Activated CD4-positive, alpha-beta memory T cell treated with anti-CD3 and anti-CD28 coated beads, Interleukin-2, amount 10 ng/mL, durations not matched to agents 7 days and 5 days (primary cell): ENCODE measurements around the gene ITGA6. TPM values are rescaled to one million over a fixed set of nuclear protein-coding genes. Genes with fewer than 3 reads are reported as not detected.
A peak's percentile ranks its signal among the peaks of the same experiment; 100 is the strongest.

Experiments
- CTCF ChIA-PET: fragments of 350-600 bp; sonication (Branson Sonifier 250); formaldehyde crosslinking; loops from one replicate; lab custom pipeline; 2021; ENCODE audit warnings: antibody characterized with exemption, inconsistent platforms; lab: Charles Lee
- POLR2A ChIA-PET: fragments of 350-600 bp; sonication (Branson Sonifier 250); formaldehyde crosslinking; loops from one replicate; lab custom pipeline; 2021; ENCODE audit warnings: antibody characterized with exemption; lab: Charles Lee
- DNase-seq: peaks from one replicate; pipeline ENCODE4 v3.0.0-alpha.2; 2020
- H3K27ac Mint-ChIP-seq: one replicate; pipeline ENCODE4 v1.8.0; 2021; ENCODE audit warnings: mild to moderate bottlenecking, mixed read lengths
- H3K27me3 Mint-ChIP-seq: one replicate; pipeline ENCODE4 v1.8.0; 2021; ENCODE audit warnings: mixed read lengths
- H3K36me3 Mint-ChIP-seq: one replicate; pipeline ENCODE4 v1.8.0; 2021; ENCODE audit warnings: low read depth, mixed read lengths
- H3K4me1 Mint-ChIP-seq: one replicate; pipeline ENCODE4 v1.8.0; 2021; ENCODE audit warnings: mixed read lengths
- H3K4me3 Mint-ChIP-seq: one replicate; pipeline ENCODE4 v1.8.0; 2021; ENCODE audit warnings: mild to moderate bottlenecking, mixed read lengths
- H3K9me3 Mint-ChIP-seq: one replicate; pipeline ENCODE4 v1.8.0; 2021; ENCODE audit warnings: mixed read lengths
- total RNA-seq, 2 experiments: library from RNA; stranded (reverse); gene quantifications; one replicate each; pipeline ENCODE4 v1.2.3, GENCODE V29; 2021

The ITGA6 gene
- total RNA-seq, 2 experiments from 2014 or later: 17.7 to 18.0 TPM

GRCh38 chr2:172481507-172482262 lies 54.3 kb downstream of the ITGA6 start:
- POLR2A ChIA-PET: no interaction called here
- H3K36me3 Mint-ChIP-seq: peaks cover 7% of the 10 kb centered on the region
- no peak overlapping the region for H3K4me3 Mint-ChIP-seq
- DNase-seq: no peak
- H3K9me3 Mint-ChIP-seq: no peaks in the 10 kb centered on the region
- H3K27ac Mint-ChIP-seq: no peak overlapping the region
- no peaks in the 10 kb centered on the region for H3K27me3 Mint-ChIP-seq
- CTCF ChIA-PET: interaction anchor here (0.7 to 4.2 kb wide), 3 partner anchors 10 to 20 kb away, joined by 3 to 29 read pairs (median 7); no protein-coding TSS in a partner anchor
- peaks cover 20% of the 10 kb centered on the region for H3K4me1 Mint-ChIP-seq

- CTCF ChIA-PET: interaction anchor here (0.6 to 4.2 kb wide), 12 partner anchors 8 to 778 kb away, joined by 3 to 29 read pairs (median 4); partner anchors contain the start of gene DLX2
- no peaks in the 10 kb centered on the region for H3K27me3 Mint-ChIP-seq
- H3K27ac Mint-ChIP-seq: no peak overlapping the region
- no peak for DNase-seq
- peaks cover 20% of the 10 kb centered on the region for H3K4me1 Mint-ChIP-seq
- no peak overlapping the region for H3K4me3 Mint-ChIP-seq
- no peaks in the 10 kb centered on the region for H3K9me3 Mint-ChIP-seq
- POLR2A ChIA-PET: interaction anchor here (1.2 kb wide), 1 partner anchor 18 kb away, joined by 3 read pairs; no protein-coding TSS in a partner anchor
- H3K36me3 Mint-ChIP-seq: peaks cover 18% of the 10 kb centered on the region
Measured at GRCh38 chr2:172484253-172484652, 56.9 kb downstream of the ITGA6 start.

GRCh38 chr2:172484706-172485105 lies 57.3 kb downstream of the ITGA6 start:
- DNase-seq: no peak
- H3K4me3 Mint-ChIP-seq: no peak overlapping the region

GRCh38 chr2:172488556-172488955 lies 61.2 kb downstream of the ITGA6 start:
- no peaks in the 10 kb centered on the region for H3K9me3 Mint-ChIP-seq
- no peak overlapping the region for H3K4me3 Mint-ChIP-seq
- H3K27me3 Mint-ChIP-seq: no peaks in the 10 kb centered on the region
- no peak for DNase-seq
- H3K27ac Mint-ChIP-seq: no peak overlapping the region
- H3K36me3 Mint-ChIP-seq: peaks cover 42% of the 10 kb centered on the region
- H3K4me1 Mint-ChIP-seq: peaks cover 5% of the 10 kb centered on the region
- POLR2A ChIA-PET: no interaction called here
- CTCF ChIA-PET: no interaction called here

More at GRCh38 chr2:172484706-172485105, 57.3 kb downstream of the ITGA6 start:
- H3K27me3 Mint-ChIP-seq: no peaks in the 10 kb centered on the region
- peaks cover 17% of the 10 kb centered on the region for H3K4me1 Mint-ChIP-seq
- CTCF ChIA-PET: interaction anchor here (0.6 to 4.2 kb wide), 11 partner anchors 9 to 779 kb away, joined by 3 to 29 read pairs (median 4); partner anchors contain the start of gene DLX2
- POLR2A ChIA-PET: interaction anchor here (1.2 kb wide), 1 partner anchor 19 kb away, joined by 3 read pairs; no protein-coding TSS in a partner anchor
- H3K9me3 Mint-ChIP-seq: no peaks in the 10 kb centered on the region
- no peak overlapping the region for H3K27ac Mint-ChIP-seq
- peaks cover 21% of the 10 kb centered on the region for H3K36me3 Mint-ChIP-seq

GRCh38 chr2:172489681-172490080 lies 62.3 kb downstream of the ITGA6 start:
- CTCF ChIA-PET: no interaction called here

GRCh38 chr2:172496160-172496608 lies 68.8 kb downstream of the ITGA6 start:
- Mint-ChIP-seq H3K36me3 (peaks cover 61% of the 10 kb centered on the region), H3K4me1 (peaks cover 21% of the 10 kb centered on the region), H3K27me3 (no peaks in the 10 kb centered on the region), H3K4me3 (peak overlapping the region; percentile 31), H3K9me3 (peaks cover 4% of the 10 kb centered on the region), H3K27ac (peak overlapping the region; percentile 83)
- CTCF ChIA-PET: interaction anchor here (1.0 to 3.7 kb wide), 5 partner anchors 11 to 59 kb away, joined by 3 to 15 read pairs (median 4); no protein-coding TSS in a partner anchor
- POLR2A ChIA-PET: interaction anchor here (1.3 to 2.1 kb wide), 3 partner anchors 9 to 59 kb away, joined by 3 to 9 read pairs (median 3); no protein-coding TSS in a partner anchor
- peak; percentile 24 for DNase-seq

More at GRCh38 chr2:172489681-172490080, 62.3 kb downstream of the ITGA6 start:
- no peak overlapping the region for H3K4me3 Mint-ChIP-seq
- POLR2A ChIA-PET: no interaction called here
- H3K4me1 Mint-ChIP-seq: no peaks in the 10 kb centered on the region
- peaks cover 49% of the 10 kb centered on the region for H3K36me3 Mint-ChIP-seq
- no peaks in the 10 kb centered on the region for H3K27me3 Mint-ChIP-seq
- H3K27ac Mint-ChIP-seq: no peak overlapping the region
- H3K9me3 Mint-ChIP-seq: no peaks in the 10 kb centered on the region
- DNase-seq: no peak

GRCh38 chr2:172507199-172507598 lies 79.8 kb downstream of the ITGA6 start:
- no peak overlapping the region for H3K4me3 Mint-ChIP-seq
- peaks cover 38% of the 10 kb centered on the region for H3K36me3 Mint-ChIP-seq
- no peak for DNase-seq
- H3K27me3 Mint-ChIP-seq: no peaks in the 10 kb centered on the region
- H3K9me3 Mint-ChIP-seq: peaks cover 14% of the 10 kb centered on the region
- H3K4me1 Mint-ChIP-seq: peaks cover 8% of the 10 kb centered on the region
- ChIA-PET POLR2A (no interaction called here), CTCF (interaction anchor here (0.7 kb wide), 1 partner anchor 46 kb away, joined by 3 read pairs; no protein-coding TSS in a partner anchor)
- no peak overlapping the region for H3K27ac Mint-ChIP-seq

GRCh38 chr2:172510088-172510487 lies 82.7 kb downstream of the ITGA6 start:
- H3K9me3 Mint-ChIP-seq: peaks cover 34% of the 10 kb centered on the region
- POLR2A ChIA-PET: no interaction called here
- CTCF ChIA-PET: interaction anchor here (0.7 kb wide), 1 partner anchor 165 kb away, joined by 4 read pairs; no protein-coding TSS in a partner anchor

GRCh38 chr2:172510548-172510947 lies 83.2 kb downstream of the ITGA6 start:
- no peak overlapping the region for H3K4me3 Mint-ChIP-seq
- no peak for DNase-seq
- peaks cover 37% of the 10 kb centered on the region for H3K9me3 Mint-ChIP-seq
- POLR2A ChIA-PET: no interaction called here
- H3K27me3 Mint-ChIP-seq: no peaks in the 10 kb centered on the region
- CTCF ChIA-PET: interaction anchor here (1.2 kb wide), 1 partner anchor 383 kb away, joined by 3 read pairs; no protein-coding TSS in a partner anchor
- H3K27ac Mint-ChIP-seq: no peak overlapping the region
- peaks cover 8% of the 10 kb centered on the region for H3K4me1 Mint-ChIP-seq
- peaks cover 37% of the 10 kb centered on the region for H3K36me3 Mint-ChIP-seq

More at GRCh38 chr2:172510088-172510487, 82.7 kb downstream of the ITGA6 start:
- H3K4me1 Mint-ChIP-seq: peaks cover 8% of the 10 kb centered on the region
- no peak for DNase-seq
- no peaks in the 10 kb centered on the region for H3K27me3 Mint-ChIP-seq
- no peak overlapping the region for H3K27ac Mint-ChIP-seq
- H3K36me3 Mint-ChIP-seq: peaks cover 37% of the 10 kb centered on the region
- no peak overlapping the region for H3K4me3 Mint-ChIP-seq

GRCh38 chr2:172512810-172513523 lies 85.6 kb downstream of the ITGA6 start:
- H3K27ac Mint-ChIP-seq: no peak overlapping the region
- H3K36me3 Mint-ChIP-seq: peaks cover 29% of the 10 kb centered on the region
- H3K4me3 Mint-ChIP-seq: no peak overlapping the region
- POLR2A ChIA-PET: no interaction called here
- DNase-seq: no peak
- H3K4me1 Mint-ChIP-seq: peaks cover 8% of the 10 kb centered on the region
- CTCF ChIA-PET: no interaction called here
- H3K27me3 Mint-ChIP-seq: no peaks in the 10 kb centered on the region
- peaks cover 37% of the 10 kb centered on the region for H3K9me3 Mint-ChIP-seq

GRCh38 chr2:172513524-172513900 lies 86.1 kb downstream of the ITGA6 start:
- H3K36me3 Mint-ChIP-seq: peaks cover 26% of the 10 kb centered on the region
- H3K4me1 Mint-ChIP-seq: peaks cover 7% of the 10 kb centered on the region
- no peaks in the 10 kb centered on the region for H3K27me3 Mint-ChIP-seq
- DNase-seq: no peak
- ChIA-PET POLR2A (no interaction called here), CTCF (no interaction called here)
- no peak overlapping the region for H3K27ac Mint-ChIP-seq
- peaks cover 40% of the 10 kb centered on the region for H3K9me3 Mint-ChIP-seq
- H3K4me3 Mint-ChIP-seq: no peak overlapping the region

- no peak for DNase-seq
- CTCF ChIA-PET: no interaction called here
- H3K4me1 Mint-ChIP-seq: peaks cover 6% of the 10 kb centered on the region
- no peak overlapping the region for H3K4me3 Mint-ChIP-seq
- H3K27ac Mint-ChIP-seq: no peak overlapping the region
- POLR2A ChIA-PET: no interaction called here
- no peaks in the 10 kb centered on the region for H3K27me3 Mint-ChIP-seq
- peaks cover 45% of the 10 kb centered on the region for H3K9me3 Mint-ChIP-seq
- peaks cover 23% of the 10 kb centered on the region for H3K36me3 Mint-ChIP-seq
Measured at GRCh38 chr2:172513935-172514586, 86.7 kb downstream of the ITGA6 start.
